HepG2 (cell line): ENCODE measurements around the gene SLC16A3. TPM values are rescaled to one million over a fixed set of nuclear protein-coding genes. Genes with fewer than 3 reads are reported as not detected.

ENCODE experiments used
- ATAC-seq: fragments of 200-7000 bp; cut with Tn5 transposase; 3 replicates; pipeline ENCODE4 v1.9.1; 2020; ENCODE audit warnings: mild to moderate bottlenecking, moderate library complexity
- BruUV-seq: library from RNA; stranded (reverse); fragments of 400-500 nt; replicated peaks from 2 replicates; lab custom pipeline; 2021; lab: Mats Ljungman, UMichigan
- CTCF ChIA-PET: fragments of 300-600 bp; formaldehyde crosslinking; extraction: SDS; loops from one replicate; lab custom pipeline; 2021; ENCODE audit warnings: low total read pairs, inconsistent platforms, low intra/inter-chr PET ratio; lab: Yijun Ruan, JAX
- POLR2A ChIA-PET: fragments of 350-600 bp; sonication (Branson Sonifier 250); formaldehyde crosslinking; loops from one replicate; lab custom pipeline; 2020; ENCODE audit warnings: antibody characterized with exemption, inconsistent platforms; lab: Yijun Ruan, JAX
- DNase-seq: peaks from one replicate; pipeline ENCODE4 v3.0.0-alpha.2; 2015; ENCODE audit warnings: low spot score
- FAIRE-seq: peaks from 3 replicates; lab custom pipeline; 2011; peaks lifted over from hg19 to GRCh38; lab: Jason Lieb, UNC
- H2AFZ ChIP-seq: one replicate; pipeline ENCODE4 v1.6.1; 2011; ENCODE audit warnings: low read length, inconsistent platforms
- H3K27ac ChIP-seq: fragments of 300-600 bp; 3 replicates; pipeline ENCODE4 v1.8.0; 2011; ENCODE audit warnings: mixed run types, mild to moderate bottlenecking, mixed read lengths, low read length, inconsistent platforms; ENCODE audit not compliant: insufficient read depth; ENCODE audit errors: extremely low read length
- H3K27me3 ChIP-seq, 2 experiments: fragments of 200-600 bp in 1 of 2; 2 replicates in 1 of 2; 3 replicates in 1 of 2; pipeline versions ENCODE4 v1.6.0 to v1.8.0; 2011; ENCODE audit warnings: low read length in 2 of 2, mild to moderate bottlenecking in 2 of 2, moderate library complexity in 2 of 2, inconsistent platforms in 1 of 2; ENCODE audit not compliant: insufficient read depth in 2 of 2, control insufficient read depth in 1 of 2
- H3K36me3 ChIP-seq, 2 experiments: fragments of 200-600 bp in 1 of 2; replicated peaks in 1 of 2; 2 replicates in 1 of 2; 3 replicates in 1 of 2; pipeline versions ENCODE4 v1.5.1 to v1.8.0; 2011; ENCODE audit warnings: low read length in 2 of 2, inconsistent platforms in 1 of 2; ENCODE audit not compliant: insufficient read depth in 2 of 2, control insufficient read depth in 1 of 2
- H3K4me1 ChIP-seq: 2 replicates; pipeline ENCODE4 v1.5.1; 2012; ENCODE audit warnings: low read length, inconsistent platforms; ENCODE audit not compliant: insufficient read depth
- H3K4me2 ChIP-seq: 2 replicates; pipeline ENCODE4 v1.6.0; 2011; ENCODE audit warnings: low read depth, low read length, inconsistent platforms
- H3K4me3 ChIP-seq, 3 experiments: fragments of 200-600 bp in 1 of 3; sonication (generic), shearing (Covaris generic) in 1 of 3; replicated peaks in 1 of 3; 2 replicates each; pipeline ENCODE4 v1.5.1; 2011 to 2016; ENCODE audit warnings: low read length in 3 of 3, inconsistent platforms in 2 of 3, low read depth in 2 of 3, mild to moderate bottlenecking in 2 of 3, control low read depth in 1 of 3, mixed read lengths in 1 of 3; ENCODE audit not compliant: insufficient read depth in 1 of 3
- H3K79me2 ChIP-seq: one replicate; pipeline ENCODE4 v1.6.1; 2011; ENCODE audit warnings: low read length, inconsistent platforms; ENCODE audit not compliant: insufficient read depth
- H3K9ac ChIP-seq: 2 replicates; pipeline ENCODE4 v1.6.0; 2011; ENCODE audit warnings: mild to moderate bottlenecking, low read depth, low read length, inconsistent platforms; ENCODE audit not compliant: insufficient read depth
- H3K9me3 ChIP-seq: 2 replicates; pipeline ENCODE4 v1.5.1; 2012; ENCODE audit warnings: mild to moderate bottlenecking, low read length
- H4K20me1 ChIP-seq: 2 replicates; pipeline ENCODE4 v1.6.0; 2011; ENCODE audit warnings: inconsistent platforms, mild to moderate bottlenecking, low read length, moderate library complexity; ENCODE audit not compliant: insufficient read depth
- AGO1 ChIP-seq: fragments of 200-400 bp; formaldehyde crosslinking; IDR thresholded peaks from 2 replicates; pipeline ENCODE4 v1.6.1; 2017; ENCODE audit warnings: mild to moderate bottlenecking, low read depth, low read length, moderate library complexity; ENCODE audit not compliant: poor library complexity, severe bottlenecking
- ARHGAP35 ChIP-seq: sonication (generic); formaldehyde crosslinking; IDR thresholded peaks from 2 replicates; pipeline ENCODE4 v1.9.0; 2022; ENCODE audit warnings: mild to moderate bottlenecking, inconsistent platforms, moderate library complexity, missing genetic modification reagents, borderline replicate concordance
- BCLAF1 ChIP-seq: fragments of 450-650 bp; IDR thresholded peaks from 2 replicates; pipeline ENCODE4 v1.6.1; 2017; ENCODE audit warnings: mild to moderate bottlenecking
- GRHL1 ChIP-seq: sonication (generic); formaldehyde crosslinking; conservative IDR thresholded peaks from 2 replicates; pipeline ENCODE4 v1.8.0; 2022; ENCODE audit warnings: missing genetic modification reagents
- HIVEP1 ChIP-seq: sonication (generic); formaldehyde crosslinking; IDR thresholded peaks from 2 replicates; pipeline ENCODE4 v1.4.0; 2020; ENCODE audit warnings: mild to moderate bottlenecking, missing genetic modification reagents
- MTA3 ChIP-seq: sonication (generic); formaldehyde crosslinking; IDR thresholded peaks from 2 replicates; pipeline ENCODE4 v1.4.0; 2020; ENCODE audit warnings: missing genetic modification reagents
- RBM39 ChIP-seq: fragments of 200-400 bp; formaldehyde crosslinking; IDR thresholded peaks from one replicate; pipeline ENCODE4 v1.6.1; 2018; ENCODE audit warnings: antibody characterized with exemption, mild to moderate bottlenecking, low read depth, low read length; ENCODE audit not compliant: poor library complexity, severe bottlenecking
- TSC22D2 ChIP-seq: sonication (generic); formaldehyde crosslinking; IDR thresholded peaks from 2 replicates; pipeline ENCODE4 v1.5.1; 2020; ENCODE audit warnings: missing genetic modification reagents, mild to moderate bottlenecking, borderline replicate concordance
- ZNF235 ChIP-seq: sonication (generic); formaldehyde crosslinking; IDR thresholded peaks from 2 replicates; pipeline ENCODE4 v1.8.1; 2023; ENCODE audit warnings: mild to moderate bottlenecking, missing genetic modification reagents, borderline replicate concordance
- ZNF333 ChIP-seq: sonication (generic); formaldehyde crosslinking; IDR thresholded peaks from 2 replicates; pipeline ENCODE4 v1.4.0; 2020; ENCODE audit warnings: mild to moderate bottlenecking, missing genetic modification reagents, borderline replicate concordance
- ZNF501 ChIP-seq: sonication (generic); formaldehyde crosslinking; IDR thresholded peaks from 2 replicates; pipeline ENCODE4 v1.5.1; 2020; ENCODE audit warnings: mild to moderate bottlenecking, moderate library complexity, missing genetic modification reagents
- ZNF674 ChIP-seq: sonication (generic); formaldehyde crosslinking; IDR thresholded peaks from 2 replicates; pipeline ENCODE4 v1.5.0; 2020; ENCODE audit warnings: low read depth, mild to moderate bottlenecking, missing genetic modification reagents
- ZNF704 ChIP-seq: sonication (generic); formaldehyde crosslinking; IDR thresholded peaks from 2 replicates; pipeline ENCODE4 v1.8.1; 2023; ENCODE audit warnings: mild to moderate bottlenecking, inconsistent platforms, moderate library complexity, missing genetic modification reagents, borderline replicate concordance
- ZNF883 ChIP-seq: sonication (generic); formaldehyde crosslinking; IDR thresholded peaks from 2 replicates; pipeline ENCODE4 v1.5.1; 2020; ENCODE audit warnings: mild to moderate bottlenecking, missing genetic modification reagents; ENCODE audit errors: not compliant biosample characterization
- WGBS: methylation state at CpG from one replicate; pipeline ENCODE4 v1.1.6; 2017; ENCODE audit warnings: low lambda C conversion rate; 5-methylcytosine and 5-hydroxymethylcytosine counted together
- in situ Hi-C: cut with HindIII; loops from 2 replicates; pipeline ENCODE4 v1.10.0; 2017; ENCODE audit warnings: low pct_unique_long_range_greater_than_20kb; ENCODE audit not compliant: extremely low pct_ligation_motif_present
- intact Hi-C: fragments of 100-400 bp; cut with micrococcal nuclease; formaldehyde crosslinking; loops from one replicate; pipeline ENCODE4 v1.10.0; 2022; ENCODE audit not compliant: unreplicated experiment
- polyA plus RNA-seq, 8 experiments: library from polyadenylated mRNA; depleted of rRNA in 3 of 8; stranded (reverse) in 7 of 8; unstranded in 1 of 8; fragments of >200 nt; fragmentation: Illumina TruSeq in 4 of 8; extraction: Trizol in 4 of 8; gene quantifications; 2 replicates each; pipeline versions ENCODE4 v1.2.1 to v1.2.3, GENCODE V29; 2011 to 2016; ENCODE audit warnings: low read depth in 4 of 8, missing spikeins in 1 of 8, mixed read lengths in 1 of 8; ENCODE audit not compliant: insufficient read depth in 1 of 8
- total RNA-seq, 5 experiments: library from RNA; depleted of rRNA; stranded (reverse); fragments of >200 nt; fragmentation: Illumina TruSeq; extraction: Trizol; gene quantifications; 2 replicates each; pipeline ENCODE4 v1.2.3, GENCODE V29; 2016; ENCODE audit warnings: low read depth in 1 of 5

Gene SLC16A3
- total and polyA plus RNA-seq, 2 of the 13 experiments (the other 11 are each of a cell fraction or from before 2014, with no cell fraction given), result 242 to 349 TPM

GRCh38 chr17:82218349-82219075, 10.3 kb upstream of the SLC16A3 start:
- Histone ChIP-seq H3K27me3 (no peaks in the 10 kb centered on the region), H3K4me3 (no peak overlapping the region), H3K9ac (0 out of 2 replicates have a peak overlapping the region, but pooled peaks have one; percentile 10), H3K4me2 (no peak overlapping the region), H3K27ac (no peak overlapping the region), H2AFZ (no peak overlapping the region), H3K4me1 (peaks cover 80% of the 10 kb centered on the region), H4K20me1 (no peaks in the 10 kb centered on the region), H3K9me3 (no peaks in the 10 kb centered on the region), H3K36me3 (no peaks in the 10 kb centered on the region), H3K79me2 (no peaks in the 10 kb centered on the region)
- POLR2A ChIA-PET, result interaction anchor here (0.9 to 11.8 kb wide), 5 partner anchors 8 to 75 kb away, joined by 3 to 117 read pairs (median 29); partner anchors contain the start of gene SLC16A3
- DNase-seq (no peak), ATAC-seq (no peak), FAIRE-seq (no peak)
- 91% methylated on average over 32 of the region's 32 CpGs for WGBS
- intact Hi-C loops (no loop called here), in situ Hi-C loops (no loop called here)
- BruUV-seq, result no TSS peak
- CTCF ChIA-PET, result no interaction called here
- TF ChIP-seq TSC22D2 (no peak), ZNF501 (CRISPR knock-in tag) (0 out of 2 replicates have a peak, but pooled peaks have one; percentile 8), ZNF235 (0 out of 2 replicates have a peak, but pooled peaks have one; percentile 22), ARHGAP35 (CRISPR knock-in tag) (0 out of 2 replicates have a peak, but pooled peaks have one; percentile 10), ZNF883 (peak; percentile 15), AGO1 (peak; percentile 25), ZNF704 (CRISPR knock-in tag) (0 out of 2 replicates have a peak, but pooled peaks have one; percentile 21), RBM39 (peak; percentile 15), ZNF674 (CRISPR knock-in tag) (no peak), ZNF333 (CRISPR knock-in tag) (0 out of 2 replicates have a peak, but pooled peaks have one; percentile 54), HIVEP1 (CRISPR knock-in tag) (0 out of 2 replicates have a peak, but pooled peaks have one; percentile 24), MTA3 (CRISPR knock-in tag) (no peak), GRHL1 (no peak), BCLAF1 (no peak)
